Epithelial cell of proximal tubule (primary cell): ENCODE data around the gene UBAP2L. TPM values are rescaled to one million over a fixed set of nuclear protein-coding genes. Genes with fewer than 3 reads are reported as not detected.
"Not testable (repeated sequence)": the region's sequence is repeated elsewhere in the genome, so short reads cannot be mapped to it uniquely, and the experiment has no call there.

Experiments used
- DNase-seq: peaks from one replicate; pipeline ENCODE4 v3.0.0-alpha.2; 2011; ENCODE audit warnings: low read depth
- H3K4me3 ChIP-seq: 2 replicates; pipeline ENCODE4 v1.5.1; 2011; ENCODE audit warnings: low read depth, mild to moderate bottlenecking, low read length
- CTCF ChIP-seq: conservative IDR thresholded peaks from 2 replicates; pipeline ENCODE4 v1.5.1; 2012; ENCODE audit warnings: low read depth, mild to moderate bottlenecking, low read length
- total RNA-seq: library from RNA; depleted of rRNA; stranded (reverse); fragments of >200 nt; gene quantifications from 2 replicates; pipeline ENCODE4 v1.2.3, GENCODE V29; 2015

Gene UBAP2L
- total RNA-seq, 1 donor from 2014 or later: 56.4 TPM

- DNase-seq: no peak
- H3K4me3 ChIP-seq: no peak overlapping the region
Measured at GRCh38 chr1:154264454-154264853, 43.7 kb downstream of the UBAP2L start.

GRCh38 chr1:154265586-154265985, 44.8 kb downstream of the UBAP2L start:
- DNase-seq: no peak
- no peak overlapping the region for H3K4me3 ChIP-seq
- no peak for TF ChIP-seq CTCF

More at GRCh38 chr1:154264454-154264853, 43.7 kb downstream of the UBAP2L start:
- no peak for TF ChIP-seq CTCF

- DNase-seq: no peak
- no peak for TF ChIP-seq CTCF
- H3K4me3 ChIP-seq: no peak overlapping the region
Measured at GRCh38 chr1:154270833-154271232, 50.1 kb downstream of the UBAP2L start.

- peak within 1 kb of the TSS; percentile 96 for H3K4me3 ChIP-seq
- TF ChIP-seq CTCF: peak; percentile 80
- peak; percentile 77 for DNase-seq
Measured at GRCh38 chr1:154272217-154272998, 51.7 kb downstream of the UBAP2L start, which contains the start of gene HAX1. TSS of gene HAX1 (plus strand) at chr1:154272629. CDS start at chr1:154272724, 95 bp downstream.

GRCh38 chr1:154272999-154273563, 52.3 kb downstream of the UBAP2L start:
- H3K4me3 ChIP-seq: peak overlapping the region; percentile 96
- TF ChIP-seq CTCF: no peak

GRCh38 chr1:154276797-154277196, 56.0 kb downstream of the UBAP2L start:
- no peak overlapping the region for H3K4me3 ChIP-seq
- DNase-seq: no peak
- peak; percentile 36 for TF ChIP-seq CTCF

More at GRCh38 chr1:154272999-154273563, 52.3 kb downstream of the UBAP2L start:
- DNase-seq: no peak

- not testable (repeated sequence) for H3K4me3 ChIP-seq, DNase-seq
Measured at GRCh38 chr1:154287591-154287990, 66.8 kb downstream of the UBAP2L start.
